ENCODE results near the gene KDM5B.

DNA sequence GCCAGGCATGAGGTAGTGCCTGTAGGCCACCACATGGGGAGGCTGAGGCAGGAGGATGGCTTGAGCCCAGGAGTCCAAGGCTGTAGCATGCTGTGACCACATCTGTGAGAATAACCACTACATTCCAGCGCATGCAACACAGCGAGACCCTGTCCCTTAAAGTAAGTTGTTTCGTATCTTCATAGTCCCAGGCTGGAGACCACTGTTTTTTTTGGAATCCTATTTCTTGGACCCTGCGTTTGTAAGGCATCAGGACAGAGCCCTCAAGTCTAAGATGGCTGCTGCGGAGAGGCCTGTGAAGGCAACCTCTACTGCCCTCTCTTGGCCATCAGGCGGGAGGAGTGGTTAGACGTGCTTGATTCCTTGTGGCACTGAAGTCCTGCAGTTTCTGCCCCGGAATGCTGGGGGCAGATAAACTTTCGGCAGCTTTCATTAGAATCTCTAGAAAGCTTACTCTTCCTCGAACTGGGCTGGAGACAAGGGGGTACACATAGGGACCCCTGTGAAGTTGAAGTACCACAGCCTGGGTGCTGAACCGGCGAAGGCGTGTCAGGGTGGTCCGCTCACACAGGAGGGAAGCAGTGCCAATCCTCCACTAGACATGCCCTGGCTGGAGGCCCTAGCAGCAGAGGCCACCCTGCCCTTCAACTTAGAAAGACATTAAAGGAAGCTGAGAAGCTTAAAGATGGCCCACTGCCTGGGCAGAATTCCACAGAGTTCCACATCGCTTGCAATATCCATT, 44.1 kb upstream of the KDM5B start:
- TF ChIP-seq CTCF (IDR thresholded peaks at IDR 0.05) (no peak), POLR2A (IDR thresholded peaks at IDR 0.05) (no peak)

All from uterus (tissue), 2 donors.